ENCODE data around the gene RBM38.
"Not testable (repeated sequence)": the region's sequence is repeated elsewhere in the genome, so short reads cannot be mapped to it uniquely, and the experiment has no call there.

RBM38 gene

DNA sequence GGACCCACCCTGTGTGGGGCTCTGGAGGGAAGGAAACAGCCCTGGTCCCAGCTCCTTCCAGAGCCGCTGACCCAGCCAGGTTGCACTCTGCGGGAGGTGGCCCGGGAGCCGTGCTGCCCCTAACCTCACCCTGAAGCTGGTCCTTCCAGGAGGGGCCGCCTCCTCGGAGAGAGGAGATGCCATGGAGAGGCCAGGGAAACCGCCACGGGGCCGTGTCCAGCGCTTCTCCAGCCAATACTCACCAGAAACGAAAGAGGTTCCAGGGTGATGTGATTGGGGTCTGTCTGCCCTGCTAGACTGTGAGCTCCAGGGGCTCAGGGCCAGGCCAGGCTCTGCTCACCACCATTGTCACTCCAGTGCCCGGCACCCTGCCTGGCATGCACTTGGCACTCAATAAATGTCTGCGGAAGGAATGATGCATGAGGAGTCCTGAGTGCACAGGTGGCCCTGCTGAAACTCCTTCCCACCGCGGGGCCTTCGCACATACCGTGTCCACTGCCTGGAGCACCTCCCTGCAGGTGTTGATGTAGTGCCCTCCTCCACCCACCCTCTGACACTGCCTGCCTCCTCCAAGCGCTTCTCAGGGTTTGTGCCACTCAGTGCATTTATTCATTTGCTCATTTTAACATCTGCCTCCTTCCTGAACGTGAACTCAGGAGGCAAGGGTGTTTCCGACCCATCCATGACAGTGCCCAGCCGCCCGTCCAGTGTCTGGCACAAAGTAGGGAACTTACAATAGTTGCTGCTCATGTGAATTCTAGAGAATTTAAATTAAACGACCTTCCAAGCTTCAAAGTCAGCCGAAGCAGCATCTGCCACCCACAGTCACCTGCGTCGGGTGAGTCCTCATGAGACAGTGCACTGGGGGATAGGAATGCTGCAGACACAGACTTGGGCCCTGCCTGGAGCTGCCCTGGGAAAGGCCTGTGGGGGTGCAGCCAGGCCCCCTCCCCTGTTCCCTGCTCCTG, 30.3 kb downstream of the RBM38 start:
- DNase-seq: no peak

DNA sequence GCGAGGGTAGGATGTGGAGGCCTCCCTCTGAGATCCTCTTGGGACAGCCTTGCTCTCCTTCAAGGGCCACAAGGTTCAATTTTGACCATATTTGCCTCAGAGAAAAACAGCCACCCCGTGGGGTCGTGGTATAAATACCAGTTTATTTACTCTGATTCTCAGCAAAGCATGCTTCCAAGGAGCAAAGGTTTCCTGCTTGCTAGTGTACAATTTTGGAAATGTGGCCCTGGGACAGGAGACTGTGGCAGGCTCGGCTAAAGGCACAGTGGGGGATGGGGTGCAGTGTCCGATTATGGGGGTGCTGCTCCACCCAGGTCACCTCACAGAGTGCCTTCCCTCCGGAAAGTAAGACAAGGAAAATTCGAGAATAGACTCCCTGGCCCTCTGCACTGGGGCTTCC, 31.1 kb downstream of the RBM38 start:
- DNase-seq: no peak

DNA sequence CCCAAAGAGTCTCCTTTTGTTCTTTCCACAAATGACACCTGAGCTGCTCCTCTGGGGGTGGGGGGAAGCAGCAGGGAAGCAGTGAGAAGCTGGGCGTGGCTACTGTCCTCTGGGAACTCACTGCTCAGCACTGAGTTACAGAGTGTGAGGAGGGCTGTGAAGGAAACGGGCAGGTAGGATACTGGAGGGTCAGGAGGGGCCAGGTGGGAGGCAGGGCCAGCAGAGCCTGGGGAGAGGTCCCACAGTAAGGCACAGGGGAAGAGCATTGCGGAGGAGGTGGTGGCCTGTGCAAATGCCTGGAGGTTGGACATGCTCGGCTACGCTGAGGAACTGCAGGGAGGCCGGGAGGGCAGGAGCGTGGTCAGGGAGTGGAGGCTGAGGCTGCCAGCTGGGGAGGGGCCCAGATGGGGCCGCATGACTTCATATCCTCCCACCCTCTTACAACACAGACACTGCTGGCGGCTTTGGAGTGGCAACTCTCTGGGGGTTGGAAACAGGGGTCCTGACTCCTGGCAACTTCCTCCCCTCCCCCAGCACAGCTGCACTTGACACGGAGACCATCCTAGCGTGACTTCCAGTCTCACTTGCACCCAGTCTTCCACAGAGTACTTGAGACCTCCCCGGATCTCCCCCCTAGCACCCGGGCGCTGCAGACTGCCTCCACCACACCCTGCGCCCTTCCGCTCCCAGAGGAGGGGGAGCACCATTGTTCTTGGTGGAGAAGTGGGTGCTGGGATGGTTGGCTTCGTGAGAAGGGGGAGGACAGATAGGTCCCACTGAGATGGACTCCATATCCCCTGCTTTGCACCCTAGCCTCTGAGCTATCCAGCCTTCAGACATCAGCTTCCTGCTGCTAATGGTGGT, 34.2 kb downstream of the RBM38 start:
- no peak for DNase-seq

DNA sequence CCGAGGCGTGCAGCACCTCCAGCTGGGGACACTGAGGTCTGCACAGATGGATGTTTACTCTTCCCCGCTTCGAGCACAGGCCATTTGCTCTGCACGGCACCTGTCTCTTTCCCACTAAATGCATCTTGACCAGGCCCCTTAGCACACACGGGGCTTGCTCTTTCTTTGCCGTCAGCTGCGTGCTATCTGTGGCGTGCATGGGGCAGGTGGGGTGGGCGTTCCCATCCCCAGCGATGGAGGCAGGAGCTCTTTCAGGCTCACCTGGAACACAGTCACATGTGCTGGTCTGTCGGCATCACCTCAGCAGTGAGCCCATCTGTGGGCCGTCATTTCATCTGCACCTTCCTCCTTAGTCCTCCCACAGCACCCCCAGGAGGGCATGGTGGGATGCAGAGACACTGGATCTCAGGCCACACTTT, 35.1 kb downstream of the RBM38 start:
- no peak for DNase-seq

DNA sequence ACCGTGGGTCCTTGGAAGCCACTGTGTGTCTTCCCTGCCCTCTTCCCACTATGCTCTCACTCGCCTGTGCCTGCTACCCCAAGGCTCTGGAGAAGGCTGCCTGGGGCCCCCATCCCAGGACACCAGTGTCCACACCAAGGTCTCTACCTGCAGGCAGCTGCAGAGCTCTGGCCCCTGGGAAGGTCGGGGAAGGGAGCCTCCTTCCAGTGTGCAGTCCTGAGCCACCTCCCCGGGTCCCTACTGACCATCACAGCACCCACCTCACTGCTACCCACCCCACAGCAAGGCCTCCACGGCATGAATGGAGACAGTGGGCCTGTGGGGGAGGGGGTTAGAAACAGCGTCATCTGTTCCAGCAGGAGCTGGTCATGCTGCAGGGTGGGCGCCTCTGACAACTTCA, 35.6 kb downstream of the RBM38 start:
- DNase-seq: no peak

DNA sequence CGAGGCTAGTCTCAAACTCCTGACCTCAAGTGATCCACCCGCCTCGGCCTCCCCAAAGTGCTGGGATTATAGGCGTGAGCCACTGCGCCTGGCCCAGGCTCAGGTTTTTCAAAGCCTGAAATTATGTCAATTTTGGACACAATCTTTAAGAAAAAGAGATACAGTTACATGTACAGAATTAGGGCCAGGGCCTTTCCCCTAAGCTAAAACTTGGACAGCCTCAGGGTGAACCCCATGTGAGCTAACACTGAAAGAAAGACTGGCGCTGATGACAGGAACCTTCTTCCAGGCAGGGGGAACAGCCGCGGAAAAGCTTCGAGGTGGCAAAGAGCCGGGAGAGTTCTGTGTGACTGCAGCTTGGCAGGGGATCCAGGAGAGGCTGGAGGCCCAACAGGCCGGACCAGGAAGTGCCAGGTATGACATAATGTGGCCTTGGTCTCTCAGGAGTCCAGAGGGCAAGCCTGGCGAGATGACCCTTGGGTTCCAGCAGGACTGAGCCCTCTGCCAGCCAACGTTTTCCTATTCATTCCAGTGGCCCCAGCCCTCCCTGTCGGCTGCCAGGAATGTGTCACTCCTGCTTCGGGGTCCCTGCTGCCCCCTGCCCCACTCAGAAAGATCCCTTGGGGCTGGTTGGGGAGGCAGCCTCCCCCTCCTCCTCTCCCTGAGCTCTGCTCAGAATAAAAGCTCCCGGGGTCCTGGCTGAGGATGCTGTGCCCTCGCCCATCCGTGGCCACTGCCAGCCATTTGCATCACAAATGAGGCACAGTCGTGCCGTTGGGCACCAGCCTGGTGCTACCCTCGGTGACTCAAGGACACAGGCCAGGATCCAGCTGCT, 37.3 kb downstream of the RBM38 start:
- no peak for DNase-seq

DNA sequence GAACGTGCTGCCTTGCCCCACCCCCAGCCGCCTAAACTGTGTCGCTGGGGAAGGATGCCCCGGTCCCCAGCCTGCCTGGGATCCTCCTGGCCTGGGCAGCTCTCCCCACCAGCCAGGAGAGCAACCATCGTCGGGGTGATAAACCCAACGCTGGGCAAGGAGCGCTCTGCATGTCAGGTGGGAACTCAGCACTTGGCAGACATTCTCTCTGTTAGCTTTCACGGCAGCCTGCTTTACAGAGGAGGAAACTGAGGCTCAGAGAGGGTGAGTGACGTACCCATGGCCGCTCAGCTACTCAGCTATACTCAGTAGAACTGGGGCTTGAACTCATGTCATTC, 37.9 kb downstream of the RBM38 start:
- no peak for DNase-seq

DNA sequence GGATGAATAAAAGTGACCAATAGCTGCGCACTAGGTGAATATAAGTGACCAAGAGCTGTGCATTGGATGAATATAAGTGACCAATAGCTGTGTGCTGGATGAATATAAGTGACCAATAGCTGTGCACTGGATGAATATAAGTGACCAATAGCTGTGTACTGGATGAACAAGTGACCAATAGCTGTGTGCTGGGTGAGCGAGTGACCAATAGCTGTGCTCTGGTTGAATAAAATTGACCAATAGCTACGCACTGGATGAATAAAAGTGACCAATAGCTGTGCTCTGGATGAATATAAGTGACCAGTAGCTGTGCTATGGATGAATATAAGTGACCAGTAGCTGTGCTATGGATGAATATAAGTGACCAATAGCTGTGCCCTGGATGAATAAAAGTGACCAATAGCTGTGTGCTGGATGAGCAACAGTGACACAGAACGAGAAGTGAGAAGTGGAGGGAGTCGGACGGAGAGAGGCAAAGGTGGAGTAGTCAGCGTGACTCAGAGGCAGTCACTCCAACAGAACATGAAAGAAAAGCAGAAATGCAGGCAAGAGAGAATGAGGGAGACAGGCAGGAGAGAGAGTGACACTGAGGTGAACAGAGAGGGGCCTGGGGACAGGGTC, 38.5 kb downstream of the RBM38 start:
- no peak for DNase-seq

DNA sequence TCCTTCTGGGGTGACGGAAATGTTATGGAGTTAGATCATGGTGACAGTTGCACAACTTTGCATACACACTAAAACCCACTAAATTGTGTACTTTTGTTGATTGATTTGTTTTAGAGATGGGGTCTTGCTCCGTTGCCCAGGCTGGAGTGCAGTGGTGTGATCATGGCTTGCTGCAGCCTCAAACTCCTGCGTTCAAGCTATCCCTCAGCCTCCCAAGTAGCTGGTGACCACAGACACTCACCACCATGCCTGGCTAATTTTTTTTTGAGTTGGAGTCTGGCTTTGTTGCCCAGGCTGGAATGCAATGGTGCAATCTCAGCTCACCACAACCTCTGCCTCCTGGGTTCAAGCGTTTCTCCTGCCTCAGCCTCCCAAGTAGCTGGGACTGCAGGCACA, 39.0 kb downstream of the RBM38 start:
- not testable (repeated sequence) for DNase-seq

DNA sequence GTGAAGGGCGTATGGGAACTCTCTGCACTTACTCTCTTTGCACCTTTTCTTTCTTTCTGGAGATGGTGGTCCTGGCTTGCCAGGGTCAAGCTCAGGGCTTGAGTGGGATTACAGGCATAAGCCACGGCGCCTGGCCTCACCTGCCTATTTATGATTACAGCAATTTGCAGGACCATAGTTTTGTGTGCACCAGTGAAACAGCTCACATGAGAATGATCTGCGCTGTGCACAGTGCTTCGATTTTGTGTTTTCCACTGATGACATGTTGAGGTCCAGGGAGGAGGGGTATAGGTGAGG, 40.3 kb downstream of the RBM38 start:
- DNase-seq: no peak

DNA sequence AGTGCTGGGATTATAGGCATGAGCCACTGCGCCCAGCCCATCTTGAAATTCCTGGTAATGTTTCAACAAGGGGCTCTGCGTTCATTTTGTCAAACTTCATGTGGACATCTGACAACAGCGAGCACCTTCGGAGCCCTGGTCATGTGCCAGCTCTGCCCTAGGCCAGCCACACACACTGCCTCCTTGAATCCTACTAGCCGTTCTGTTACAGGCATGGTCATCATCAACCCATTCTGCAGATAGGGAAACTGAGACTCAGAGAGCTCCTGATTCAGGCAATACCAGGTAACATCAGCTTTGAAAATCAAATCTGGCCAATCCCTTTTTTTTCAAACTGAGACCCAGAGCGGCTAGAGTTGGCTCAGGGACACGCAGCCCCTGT, 41.3 kb downstream of the RBM38 start:
- no peak for DNase-seq

DNA sequence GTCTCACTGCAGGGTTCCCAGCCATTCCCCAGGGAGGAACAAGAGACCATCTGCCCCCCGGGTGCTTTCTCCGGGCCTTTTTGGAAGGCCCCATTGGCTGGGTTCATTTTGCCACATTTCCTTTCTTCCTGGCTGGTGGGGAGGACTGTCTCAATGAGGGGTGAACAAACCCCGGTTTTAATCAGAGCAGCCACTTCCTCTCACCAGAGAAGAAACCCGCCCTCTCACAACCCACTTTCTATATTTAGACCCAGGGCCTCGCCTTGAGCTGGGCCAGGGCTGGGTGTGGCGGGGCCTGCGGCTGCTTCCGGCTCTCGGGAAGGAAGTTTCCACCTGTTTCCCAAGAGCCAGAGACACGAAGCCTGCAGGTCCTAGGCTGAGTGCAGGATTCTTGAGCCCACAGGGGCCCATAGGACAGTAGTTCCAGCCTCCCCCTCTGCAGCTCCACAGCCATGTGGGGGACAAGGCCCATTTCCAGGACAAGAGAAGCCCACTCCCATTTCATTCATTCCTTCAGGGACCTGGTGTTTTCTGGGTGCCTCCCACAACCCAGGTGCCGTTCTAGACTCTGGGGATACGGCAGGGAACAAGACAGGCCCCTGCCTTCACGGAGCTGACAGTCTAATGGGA, 41.8 kb downstream of the RBM38 start:
- no peak for DNase-seq

DNA sequence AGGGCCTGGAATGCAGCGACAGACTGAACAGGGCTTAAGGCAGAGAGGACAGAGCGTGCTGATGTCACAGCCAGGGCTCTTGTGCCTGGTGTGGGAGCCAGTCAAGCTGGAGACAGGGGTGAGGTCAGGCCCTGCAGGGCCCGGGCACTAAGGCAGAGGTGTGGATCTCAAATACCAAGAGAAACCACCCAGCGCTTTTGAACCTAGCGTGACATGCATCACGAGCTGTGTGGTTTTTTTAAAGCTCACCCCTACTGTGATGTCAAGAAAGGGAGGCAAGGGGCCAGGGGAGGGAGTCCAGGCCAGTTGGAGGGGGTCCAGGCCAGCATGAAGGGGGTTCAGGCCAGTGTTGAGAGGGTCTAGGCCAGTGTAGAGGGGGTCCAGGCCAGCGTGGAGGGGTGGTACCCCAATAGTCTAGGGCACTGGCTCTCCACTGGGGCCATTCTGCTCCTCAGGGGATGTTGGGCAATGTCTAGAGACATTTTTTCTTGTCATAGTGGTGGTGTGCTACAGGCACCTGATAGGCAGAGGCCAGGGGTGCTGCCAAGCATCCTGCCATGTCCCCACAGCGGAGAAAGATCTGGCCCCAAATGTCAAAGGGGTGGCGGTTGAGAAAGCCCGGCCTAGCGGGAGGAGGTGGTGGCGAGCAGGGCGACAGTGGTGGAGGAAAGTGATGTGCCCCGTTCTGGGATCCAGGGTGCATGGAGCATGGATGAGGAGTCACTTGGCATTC, 42.6 kb downstream of the RBM38 start:
- no peak for DNase-seq

DNA sequence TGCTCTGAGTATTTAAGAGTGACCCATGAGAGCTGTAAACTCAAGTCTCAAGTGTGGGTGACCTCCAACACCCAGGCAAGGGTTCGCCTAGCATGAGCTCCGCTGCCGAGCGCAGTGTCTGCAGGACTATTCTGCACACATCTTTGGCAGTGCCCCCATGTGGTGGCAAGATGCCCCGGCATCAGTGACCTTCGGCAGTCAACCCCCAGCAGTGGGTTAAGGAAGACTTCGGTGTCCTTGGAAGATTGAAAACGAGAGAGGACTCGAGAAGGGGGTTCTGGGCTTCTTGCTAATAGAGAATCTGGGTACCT, 43.1 kb downstream of the RBM38 start:
- DNase-seq: no peak

DNA sequence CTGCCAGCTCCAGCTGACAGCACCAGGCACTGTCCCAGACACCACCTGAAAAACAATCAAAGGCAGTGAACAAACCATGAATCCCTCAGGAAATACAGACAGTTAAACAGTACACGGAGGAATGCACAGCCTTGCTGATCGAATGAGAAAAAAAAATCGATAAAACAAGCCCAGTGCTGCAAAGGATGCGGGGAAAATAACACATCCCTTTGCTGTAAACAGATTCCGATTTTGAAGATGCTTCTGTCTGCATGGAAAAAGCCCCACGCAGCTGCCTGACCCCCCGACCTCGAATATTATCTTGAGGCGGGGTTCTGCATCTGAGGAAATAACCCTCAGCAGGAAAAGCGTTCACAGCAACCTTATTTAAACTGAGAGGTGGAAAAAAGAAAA, 43.9 kb downstream of the RBM38 start:
- no peak for DNase-seq

DNA sequence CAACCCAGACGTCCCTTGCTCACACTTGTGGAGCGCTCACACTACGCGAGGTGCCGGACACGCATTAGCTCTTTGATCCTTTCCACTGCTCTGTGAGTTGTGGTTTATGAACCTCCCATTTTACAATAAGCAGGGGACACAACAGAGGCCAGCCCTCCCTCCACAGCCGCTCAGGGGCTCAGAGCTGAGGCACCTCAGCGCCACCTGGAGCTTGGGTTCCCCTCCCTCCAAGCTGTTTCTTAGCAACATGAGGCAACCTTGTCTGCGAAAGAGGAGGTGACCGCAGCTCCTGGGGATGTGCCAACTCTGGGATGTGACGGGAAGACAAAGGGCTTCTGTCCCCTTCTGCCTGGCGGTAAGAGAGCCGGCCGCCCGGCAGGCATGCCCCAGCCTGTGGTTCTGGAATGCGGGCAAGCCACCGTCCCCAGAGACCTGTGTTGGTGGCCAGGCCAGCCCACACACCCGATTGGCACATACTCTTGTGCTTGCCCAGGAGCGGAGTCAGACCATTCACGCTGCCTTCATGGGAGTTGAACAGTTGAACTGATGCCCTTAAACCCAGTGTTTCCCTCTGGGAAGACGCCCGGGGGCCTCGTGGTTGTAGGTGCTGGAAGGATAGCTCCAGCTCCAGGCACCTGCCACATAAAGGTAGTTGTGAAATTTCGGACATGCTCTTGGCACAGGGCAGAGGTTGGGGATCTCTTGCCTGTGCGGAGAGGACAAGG, 44.5 kb downstream of the RBM38 start:
- DNase-seq: peak; percentile 1

DNA sequence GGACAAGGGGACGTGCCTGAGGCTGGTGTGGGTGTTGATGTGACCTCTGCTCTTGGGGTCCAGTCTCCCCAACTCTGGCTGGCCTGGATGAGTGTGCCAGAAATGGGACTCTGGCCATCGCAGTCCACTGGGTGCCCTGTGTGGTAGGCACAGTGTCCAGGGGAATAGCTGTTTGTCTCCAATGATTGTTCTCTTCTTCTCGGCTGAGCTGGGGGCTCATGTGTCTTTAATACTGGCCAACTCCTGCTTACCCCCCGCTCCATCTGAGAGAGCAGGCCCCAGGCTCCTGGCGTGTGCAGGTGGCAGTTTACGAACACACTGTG, 45.0 kb downstream of the RBM38 start:
- DNase-seq: no peak

DNA sequence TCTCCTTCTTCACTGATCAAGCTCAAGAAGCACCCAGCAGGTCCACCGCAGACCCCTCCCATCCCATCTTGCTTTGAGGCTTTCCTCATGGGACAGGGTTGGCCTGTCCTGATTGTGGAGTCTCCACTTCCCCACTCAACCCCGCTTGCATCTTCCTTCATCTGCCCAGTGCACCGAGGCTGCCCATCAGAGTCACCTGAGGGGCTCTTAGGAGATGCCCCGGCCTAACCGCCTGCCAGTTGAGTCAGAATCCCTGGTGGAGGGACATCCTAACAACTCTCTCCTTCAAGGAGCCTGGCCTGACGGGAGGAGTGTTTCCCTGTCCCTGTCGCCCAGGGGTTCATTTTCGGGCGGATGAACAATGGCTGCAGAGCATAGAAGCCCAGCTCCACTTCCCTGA, 46.1 kb downstream of the RBM38 start:
- DNase-seq: no peak

DNA sequence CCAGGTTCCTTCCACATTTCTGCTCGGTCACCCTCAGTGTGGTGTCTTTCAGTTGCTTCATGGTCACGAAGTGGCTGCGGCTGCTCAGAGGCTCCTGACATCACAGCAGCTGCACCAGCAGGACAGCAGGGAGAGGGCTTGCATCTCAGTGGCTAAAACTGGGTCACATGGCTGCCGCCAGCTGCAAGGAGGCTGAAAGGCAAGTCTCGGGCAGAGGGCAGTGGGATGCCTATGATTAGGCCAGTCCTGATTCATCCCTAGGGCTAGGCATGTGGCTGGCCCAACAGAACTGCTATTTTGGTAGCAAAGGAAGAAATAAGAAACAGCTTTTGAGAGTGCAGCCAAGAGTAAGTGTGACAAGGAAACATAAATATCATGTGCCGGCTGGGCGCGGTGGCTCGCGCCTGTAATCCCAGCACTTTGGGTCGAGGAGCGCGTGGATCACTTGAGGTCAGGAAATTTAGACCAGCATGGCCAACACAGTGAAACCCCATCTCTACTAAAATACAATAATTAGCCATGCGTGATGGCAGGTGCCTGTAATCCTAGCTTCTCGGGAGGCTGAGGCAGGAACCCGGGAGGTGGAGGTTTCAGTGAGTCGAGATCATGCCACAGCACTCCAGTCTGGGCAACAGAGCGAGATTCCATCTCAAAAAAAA, 46.6 kb downstream of the RBM38 start:
- DNase-seq: no peak

DNA sequence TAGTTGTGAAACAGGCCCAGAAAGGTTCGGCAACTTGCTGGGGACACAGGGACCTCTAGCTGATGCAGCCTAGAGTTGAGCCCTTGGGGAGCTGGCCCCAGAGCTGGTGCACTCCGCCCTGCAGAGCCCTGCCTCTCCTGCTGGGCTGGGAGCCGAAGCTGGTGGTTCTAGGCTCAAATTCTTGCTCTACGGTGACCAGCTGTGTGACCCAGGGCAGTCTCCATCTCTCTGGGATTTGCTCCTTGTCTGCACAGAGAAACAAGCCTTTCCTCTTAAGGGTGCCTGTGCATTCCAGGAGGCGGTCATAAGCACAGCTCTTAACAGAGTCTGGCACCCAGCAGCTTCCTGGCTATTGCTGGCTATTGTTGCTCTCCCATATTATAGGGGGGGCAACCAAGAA, 47.4 kb downstream of the RBM38 start:
- DNase-seq: no peak

DNA sequence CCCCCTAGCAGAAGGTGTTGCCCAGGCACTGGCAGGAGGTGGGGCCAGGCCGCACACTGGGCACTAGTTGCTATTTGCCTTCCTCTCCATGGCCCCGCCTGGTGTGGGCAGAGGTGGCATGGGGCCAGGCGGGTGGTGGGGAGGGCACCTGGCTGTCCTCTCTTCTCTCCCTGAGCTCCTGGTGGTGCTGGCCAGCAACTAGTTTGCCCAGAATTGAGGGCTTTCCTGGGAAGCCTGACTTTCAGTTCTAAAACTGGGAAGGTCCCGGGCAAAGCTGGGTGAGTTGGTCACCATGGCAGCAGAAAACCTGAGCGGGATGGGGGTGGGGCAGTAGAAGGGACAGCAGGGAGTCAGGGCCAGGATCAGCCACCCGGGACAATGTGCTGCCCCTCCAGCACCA, 48.2 kb downstream of the RBM38 start:
- no peak for DNase-seq

Data from NCI-H1694 (cell line).